GM12878 (cell line): ENCODE measurements around the gene IFT81. TPM values are rescaled to one million over a fixed set of nuclear protein-coding genes. Genes with fewer than 3 reads are reported as not detected.
A peak's percentile ranks its signal among the peaks of the same experiment; 100 is the strongest.

Experiments
- CREB1 ChIP-seq: IDR thresholded peaks from 2 replicates; pipeline ENCODE4 v1.6.1; 2012; ENCODE audit warnings: low read depth, mild to moderate bottlenecking, inconsistent platforms
- EP300 ChIP-seq, 2 experiments: fragments of 150-350 bp in 1 of 2; IDR thresholded peaks; 2 replicates each; pipeline ENCODE4 v1.6.1; 2011 to 2012; ENCODE audit warnings: low read depth in 2 of 2, low read length in 2 of 2, borderline replicate concordance in 1 of 2, improper control_type of control experiment in 1 of 2, inconsistent platforms in 1 of 2; ENCODE audit not compliant: control insufficient read depth in 1 of 2
- EZH2 ChIP-seq: IDR thresholded peaks from 2 replicates; pipeline ENCODE4 v1.6.1; 2012; ENCODE audit warnings: low read depth, mild to moderate bottlenecking, control low read depth, inconsistent platforms, low read length, borderline replicate concordance; ENCODE audit not compliant: control insufficient read depth
- FOXK2 ChIP-seq: fragments of 450-650 bp; IDR thresholded peaks from 2 replicates; pipeline ENCODE4 v1.6.1; 2017; ENCODE audit warnings: mild to moderate bottlenecking, moderate library complexity
- HCFC1 ChIP-seq: fragments of 150-350 bp; IDR thresholded peaks from 2 replicates; pipeline ENCODE4 v1.6.1; 2014; ENCODE audit warnings: low read length
- IRF4 ChIP-seq: IDR thresholded peaks from 2 replicates; pipeline ENCODE4 v1.6.1; 2011; ENCODE audit warnings: low read depth, low read length
- JUNB ChIP-seq: IDR thresholded peaks from 2 replicates; pipeline ENCODE4 v1.6.1; 2016; ENCODE audit warnings: antibody characterized with exemption, mild to moderate bottlenecking
- MEF2A ChIP-seq: IDR thresholded peaks from 2 replicates; pipeline ENCODE4 v1.6.1; 2011; ENCODE audit warnings: low read depth, mild to moderate bottlenecking, low read length, moderate library complexity; ENCODE audit not compliant: insufficient read depth
- NR2F1 ChIP-seq: fragments of 450-650 bp; conservative IDR thresholded peaks from 2 replicates; pipeline ENCODE4 v1.6.1; 2017; ENCODE audit warnings: mild to moderate bottlenecking
- POLR2A ChIP-seq: IDR thresholded peaks from 2 replicates; pipeline ENCODE4 v1.6.1; 2011; ENCODE audit warnings: low read depth, mild to moderate bottlenecking, low read length
- RBBP5 ChIP-seq: fragments of 200-600 bp; sonication (generic); conservative IDR thresholded peaks from 2 replicates; pipeline ENCODE4 v1.6.1; 2016
- RELA ChIP-seq: fragments of 450-650 bp; IDR thresholded peaks from 2 replicates; pipeline ENCODE4 v1.8.0; 2014; ENCODE audit warnings: borderline replicate concordance; ENCODE audit not compliant: partially characterized antibody
- SMC3 ChIP-seq: IDR thresholded peaks from 2 replicates; pipeline ENCODE4 v1.6.1; 2011; ENCODE audit warnings: low read length, improper control_type of control experiment, borderline replicate concordance
- SREBF2 ChIP-seq: IDR thresholded peaks from 2 replicates; pipeline ENCODE4 v1.6.1; 2012; ENCODE audit warnings: mild to moderate bottlenecking, low read length
- SRF ChIP-seq, 2 experiments: IDR thresholded peaks; 2 replicates each; pipeline ENCODE4 v1.6.1; 2011; ENCODE audit warnings: low read depth in 2 of 2, low read length in 2 of 2, mild to moderate bottlenecking in 1 of 2, moderate library complexity in 1 of 2
- SUPT20H ChIP-seq: IDR thresholded peaks from 2 replicates; pipeline ENCODE4 v1.6.1; 2011; ENCODE audit warnings: low read depth, mild to moderate bottlenecking, low read length, moderate library complexity, borderline replicate concordance; ENCODE audit not compliant: control insufficient read depth
- TCF12 ChIP-seq: IDR thresholded peaks from 2 replicates; pipeline ENCODE4 v1.6.1; 2011; ENCODE audit warnings: low read depth, mild to moderate bottlenecking, low read length
- ZBED1 ChIP-seq: IDR thresholded peaks from 2 replicates; pipeline ENCODE4 v1.6.1; 2016; ENCODE audit warnings: borderline replicate concordance
- ZNF24 ChIP-seq: fragments of 450-650 bp; IDR thresholded peaks from 2 replicates; pipeline ENCODE4 v1.6.1; 2017; ENCODE audit warnings: antibody characterized with exemption, mild to moderate bottlenecking
- ZZZ3 ChIP-seq: IDR thresholded peaks from 2 replicates; pipeline ENCODE4 v1.6.1; 2011; ENCODE audit warnings: low read depth; ENCODE audit not compliant: control insufficient read depth, insufficient read length
- polyA plus RNA-seq, 11 experiments: library from polyadenylated mRNA; depleted of rRNA in 4 of 11; unstranded in 6 of 11; stranded (reverse) in 5 of 11; fragments of >200 nt; fragmentation: Nextera tagmentation in 4 of 11; fragmentation: Illumina TruSeq in 1 of 11; extraction: Ambion mirVana in 4 of 11; extraction: Trizol in 1 of 11; gene quantifications; 1 replicate in 1 of 11; 2 replicates in 10 of 11; pipeline versions ENCODE4 v1.2.1 to v1.2.3, GENCODE V29; 2011 to 2016; ENCODE audit warnings: inconsistent platforms in 2 of 11, missing spikeins in 2 of 11, low read depth in 1 of 11
- total RNA-seq, 4 experiments: library from RNA; depleted of rRNA in 3 of 4; stranded (reverse); fragments of >200 nt in 3 of 4; fragmentation: Illumina TruSeq in 1 of 4; extraction: Trizol in 1 of 4; gene quantifications; 2 replicates each; pipeline versions ENCODE4 v1.2.1 to v1.2.3, GENCODE V29; 2013 to 2021
- TF ChIP-seq, protein P1 (sequence below): IDR thresholded peaks from 2 replicates; pipeline ENCODE4 v1.6.1; 2012; ENCODE audit warnings: mild to moderate bottlenecking, low read depth, low read length
- TF ChIP-seq, protein P2 (sequence below): fragments of 450-650 bp; formaldehyde crosslinking; IDR thresholded peaks from 2 replicates; pipeline ENCODE4 v1.4.0; 2022; ENCODE audit warnings: mild to moderate bottlenecking, moderate library complexity

IFT81 gene
- total and polyA plus RNA-seq, 10 of the 15 experiments (the other 5 are each of a cell fraction or from before 2014, with no cell fraction given), result 4.1 to 9.9 (median 5.6) TPM

DNA sequence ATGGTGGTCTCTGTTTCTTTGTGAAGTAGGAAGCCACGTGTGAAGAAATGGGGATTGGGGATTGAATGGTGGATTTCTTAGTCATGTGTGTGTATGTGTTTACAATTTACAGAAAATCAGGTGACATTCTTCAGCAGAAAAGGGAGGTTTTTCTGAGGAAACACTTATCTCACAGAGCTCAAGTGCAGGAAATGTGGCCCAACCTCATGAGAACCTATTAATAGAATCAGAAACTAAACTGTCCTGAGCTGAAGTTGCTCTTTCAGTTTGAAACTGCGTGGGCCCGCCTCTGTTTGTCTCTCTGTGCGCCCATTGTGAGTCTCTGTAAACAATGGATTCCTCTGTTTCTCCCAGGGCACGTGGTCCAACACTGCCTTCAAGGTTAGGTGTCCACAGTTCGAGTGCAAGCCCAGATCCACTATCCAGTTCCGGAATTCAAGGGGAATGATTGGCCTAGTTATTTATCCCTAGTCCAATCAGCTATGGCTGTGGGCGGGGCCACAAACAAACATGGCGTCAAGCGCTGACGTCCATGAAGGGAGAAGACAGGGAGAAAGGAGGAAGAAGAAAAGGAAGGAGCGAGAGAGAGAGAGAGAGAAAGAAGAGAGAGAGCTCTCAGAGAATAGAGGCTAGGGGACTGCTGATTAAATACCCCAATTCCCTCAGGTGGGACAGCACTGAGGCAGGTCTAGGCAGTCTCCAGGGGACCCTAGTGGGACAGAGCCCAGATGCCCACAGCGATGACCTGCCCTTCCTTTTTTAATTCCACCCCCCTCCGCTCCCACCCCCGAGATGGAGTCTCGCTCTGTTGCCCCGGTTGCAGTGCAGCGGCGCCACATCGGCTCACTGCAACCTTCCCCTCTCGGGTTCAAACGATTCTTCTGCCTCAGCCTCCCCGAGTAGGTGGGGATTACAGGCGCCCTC lies 44.4 kb upstream of the IFT81 start (continued):
- TF ChIP-seq EP300 (IDR thresholded peaks at IDR 0.05; ENCODE audit: borderline replicate concordance in 1 of 2, control insufficient read depth in 1 of 2, low read depth in 2 of 2, low read length in 2 of 2), result 0 out of 4 replicates have a peak, but pooled peaks of 1 of the 2 experiments have one; percentile 33
- TF ChIP-seq ZBED1, result no peak
- TF ChIP-seq SMC3, result no peak
- peak; percentile 71 for TF ChIP-seq POLR2A
- peak; percentile 27 for TF ChIP-seq IRF4
- peak; percentile 57; the same call in 1 of the 2 replicates for TF ChIP-seq CREB1
- no peak for TF ChIP-seq NR2F1
- no peak for TF ChIP-seq SRF (IDR thresholded peaks at IDR 0.05; ENCODE audit: low read depth in 2 of 2, low read length in 2 of 2)
- no peak for TF ChIP-seq EZH2
- TF ChIP-seq ZNF24, result no peak
- TF ChIP-seq, protein P1, sequence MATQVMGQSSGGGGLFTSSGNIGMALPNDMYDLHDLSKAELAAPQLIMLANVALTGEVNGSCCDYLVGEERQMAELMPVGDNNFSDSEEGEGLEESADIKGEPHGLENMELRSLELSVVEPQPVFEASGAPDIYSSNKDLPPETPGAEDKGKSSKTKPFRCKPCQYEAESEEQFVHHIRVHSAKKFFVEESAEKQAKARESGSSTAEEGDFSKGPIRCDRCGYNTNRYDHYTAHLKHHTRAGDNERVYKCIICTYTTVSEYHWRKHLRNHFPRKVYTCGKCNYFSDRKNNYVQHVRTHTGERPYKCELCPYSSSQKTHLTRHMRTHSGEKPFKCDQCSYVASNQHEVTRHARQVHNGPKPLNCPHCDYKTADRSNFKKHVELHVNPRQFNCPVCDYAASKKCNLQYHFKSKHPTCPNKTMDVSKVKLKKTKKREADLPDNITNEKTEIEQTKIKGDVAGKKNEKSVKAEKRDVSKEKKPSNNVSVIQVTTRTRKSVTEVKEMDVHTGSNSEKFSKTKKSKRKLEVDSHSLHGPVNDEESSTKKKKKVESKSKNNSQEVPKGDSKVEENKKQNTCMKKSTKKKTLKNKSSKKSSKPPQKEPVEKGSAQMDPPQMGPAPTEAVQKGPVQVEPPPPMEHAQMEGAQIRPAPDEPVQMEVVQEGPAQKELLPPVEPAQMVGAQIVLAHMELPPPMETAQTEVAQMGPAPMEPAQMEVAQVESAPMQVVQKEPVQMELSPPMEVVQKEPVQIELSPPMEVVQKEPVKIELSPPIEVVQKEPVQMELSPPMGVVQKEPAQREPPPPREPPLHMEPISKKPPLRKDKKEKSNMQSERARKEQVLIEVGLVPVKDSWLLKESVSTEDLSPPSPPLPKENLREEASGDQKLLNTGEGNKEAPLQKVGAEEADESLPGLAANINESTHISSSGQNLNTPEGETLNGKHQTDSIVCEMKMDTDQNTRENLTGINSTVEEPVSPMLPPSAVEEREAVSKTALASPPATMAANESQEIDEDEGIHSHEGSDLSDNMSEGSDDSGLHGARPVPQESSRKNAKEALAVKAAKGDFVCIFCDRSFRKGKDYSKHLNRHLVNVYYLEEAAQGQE, result no peak
- no peak for TF ChIP-seq JUNB
- TF ChIP-seq, protein P2, sequence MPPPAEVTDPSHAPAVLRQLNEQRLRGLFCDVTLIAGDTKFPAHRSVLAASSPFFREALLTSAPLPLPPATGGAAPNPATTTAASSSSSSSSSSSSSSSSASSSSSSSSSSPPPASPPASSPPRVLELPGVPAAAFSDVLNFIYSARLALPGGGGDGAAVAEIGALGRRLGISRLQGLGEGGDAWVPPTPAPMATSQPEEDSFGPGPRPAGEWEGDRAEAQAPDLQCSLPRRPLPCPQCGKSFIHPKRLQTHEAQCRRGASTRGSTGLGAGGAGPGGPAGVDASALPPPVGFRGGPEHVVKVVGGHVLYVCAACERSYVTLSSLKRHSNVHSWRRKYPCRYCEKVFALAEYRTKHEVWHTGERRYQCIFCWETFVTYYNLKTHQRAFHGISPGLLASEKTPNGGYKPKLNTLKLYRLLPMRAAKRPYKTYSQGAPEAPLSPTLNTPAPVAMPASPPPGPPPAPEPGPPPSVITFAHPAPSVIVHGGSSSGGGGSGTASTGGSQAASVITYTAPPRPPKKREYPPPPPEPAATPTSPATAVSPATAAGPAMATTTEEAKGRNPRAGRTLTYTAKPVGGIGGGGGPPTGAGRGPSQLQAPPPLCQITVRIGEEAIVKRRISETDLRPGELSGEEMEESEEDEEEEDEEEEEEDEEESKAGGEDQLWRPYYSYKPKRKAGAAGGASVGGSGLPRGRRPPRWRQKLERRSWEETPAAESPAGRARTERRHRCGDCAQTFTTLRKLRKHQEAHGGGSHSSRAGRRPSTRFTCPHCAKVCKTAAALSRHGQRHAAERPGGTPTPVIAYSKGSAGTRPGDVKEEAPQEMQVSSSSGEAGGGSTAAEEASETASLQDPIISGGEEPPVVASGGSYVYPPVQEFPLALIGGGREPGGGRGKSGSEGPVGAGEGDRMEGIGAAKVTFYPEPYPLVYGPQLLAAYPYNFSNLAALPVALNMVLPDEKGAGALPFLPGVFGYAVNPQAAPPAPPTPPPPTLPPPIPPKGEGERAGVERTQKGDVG (CRISPR knock-in tag), result no peak
- no peak for TF ChIP-seq HCFC1
- peak; percentile 86 for TF ChIP-seq FOXK2
- no peak for TF ChIP-seq SUPT20H
- TF ChIP-seq ZZZ3, result no peak
- TF ChIP-seq RBBP5, result peak; percentile 98
- TF ChIP-seq RELA, result peak; percentile 5
- TF ChIP-seq TCF12, result no peak
- no peak for TF ChIP-seq SREBF2
- TF ChIP-seq MEF2A, result peak; percentile 96
